Measurements from ENCODE around the gene ZIC1.

The ZIC1 gene

GRCh38 chr3:147371771-147372340 is 37.3 kb upstream of the ZIC1 start:
- Histone ChIP-seq H3K36me3 (ENCODE audit: control insufficient read depth, insufficient read depth, low read length) (no peaks in the 10 kb centered on the region), H3K4me1 (no peaks in the 10 kb centered on the region), H3K9ac (no peak overlapping the region), H3K79me2 (no peaks in the 10 kb centered on the region), H3K27me3 (ENCODE audit: control insufficient read depth, insufficient read depth, low read length) (peaks cover 9% of the 10 kb centered on the region), H3K4me3 (ENCODE audit: low read depth, low read length) (no peak overlapping the region), H3K4me2 (ENCODE audit: low read length) (no peak overlapping the region), H3K9me3 (ENCODE audit: control insufficient read depth, low read length) (no peaks in the 10 kb centered on the region), H2AFZ (no peak overlapping the region), H3K27ac (no peak overlapping the region)
- TF ChIP-seq CTCF (IDR thresholded peaks at IDR 0.05), result no peak

GRCh38 chr3:147372525-147373027 is 36.6 kb upstream of the ZIC1 start:
- Histone ChIP-seq H3K4me3 (ENCODE audit: low read depth, low read length) (no peak overlapping the region), H3K9me3 (ENCODE audit: control insufficient read depth, low read length) (no peaks in the 10 kb centered on the region), H3K4me2 (ENCODE audit: low read length) (no peak overlapping the region), H3K79me2 (no peaks in the 10 kb centered on the region), H3K27me3 (ENCODE audit: control insufficient read depth, insufficient read depth, low read length) (peaks cover 9% of the 10 kb centered on the region), H3K4me1 (no peaks in the 10 kb centered on the region), H3K27ac (no peak overlapping the region), H2AFZ (no peak overlapping the region), H3K36me3 (ENCODE audit: control insufficient read depth, insufficient read depth, low read length) (no peaks in the 10 kb centered on the region), H3K9ac (no peak overlapping the region)
- TF ChIP-seq CTCF (IDR thresholded peaks at IDR 0.05), result no peak

GRCh38 chr3:147373301-147373700 is 35.9 kb upstream of the ZIC1 start:
- Histone ChIP-seq H3K9me3 (ENCODE audit: control insufficient read depth, low read length) (no peaks in the 10 kb centered on the region), H2AFZ (no peak overlapping the region), H3K4me2 (ENCODE audit: low read length) (no peak overlapping the region), H3K27me3 (ENCODE audit: control insufficient read depth, insufficient read depth, low read length) (peaks cover 9% of the 10 kb centered on the region), H3K27ac (no peak overlapping the region), H3K36me3 (ENCODE audit: control insufficient read depth, insufficient read depth, low read length) (no peaks in the 10 kb centered on the region), H3K4me1 (no peaks in the 10 kb centered on the region), H3K4me3 (ENCODE audit: low read depth, low read length) (no peak overlapping the region), H3K79me2 (no peaks in the 10 kb centered on the region), H3K9ac (no peak overlapping the region)
- TF ChIP-seq CTCF (IDR thresholded peaks at IDR 0.05), result no peak

GRCh38 chr3:147377412-147378367 is 31.5 kb upstream of the ZIC1 start:
- Histone ChIP-seq H3K79me2 (no peaks in the 10 kb centered on the region), H3K27me3 (ENCODE audit: control insufficient read depth, insufficient read depth, low read length) (peaks cover 7% of the 10 kb centered on the region), H3K36me3 (ENCODE audit: control insufficient read depth, insufficient read depth, low read length) (no peaks in the 10 kb centered on the region), H3K9ac (no peak overlapping the region), H2AFZ (no peak overlapping the region), H3K27ac (no peak overlapping the region), H3K9me3 (ENCODE audit: control insufficient read depth, low read length) (no peaks in the 10 kb centered on the region), H3K4me2 (ENCODE audit: low read length) (no peak overlapping the region), H3K4me3 (ENCODE audit: low read depth, low read length) (no peak overlapping the region), H3K4me1 (no peaks in the 10 kb centered on the region)
- TF ChIP-seq CTCF (IDR thresholded peaks at IDR 0.05), result no peak
